Measurements from ENCODE around the gene TTC31.

TTC31 gene

GRCh38 chr2:74527741-74528140 is 44.9 kb downstream of the TTC31 start:
- DNase-seq: no peak

GRCh38 chr2:74528600-74529356 is 45.9 kb downstream of the TTC31 start:
- DNase-seq: no peak

- DNase-seq: peak; percentile 90
These were observed 46.7 kb downstream of the TTC31 start, which contains the start of the genes AUP1 and HTRA2 for GRCh38 chr2:74529357-74530238. TSS of gene AUP1 (minus strand) at chr2:74529706. CDS start at chr2:74529629, 77 bp downstream. TSS of gene HTRA2 (plus strand) at chr2:74529933. CDS start at chr2:74530007, 74 bp downstream.

GRCh38 chr2:74530239-74531187 is 47.6 kb downstream of the TTC31 start:
- no peak for DNase-seq

GRCh38 chr2:74531666-74532065 is 48.8 kb downstream of the TTC31 start:
- no peak for DNase-seq

GRCh38 chr2:74532222-74532621 is 49.3 kb downstream of the TTC31 start:
- DNase-seq: no peak

- DNase-seq: no peak
These were observed 50.6 kb downstream of the TTC31 start for GRCh38 chr2:74533464-74533863.

- DNase-seq: no peak
These were observed 51.5 kb downstream of the TTC31 start for GRCh38 chr2:74534411-74534810.

- DNase-seq: no peak
These were observed 52.6 kb downstream of the TTC31 start for GRCh38 chr2:74535440-74535965.

GRCh38 chr2:74536166-74536950 is 53.5 kb downstream of the TTC31 start:
- no peak for DNase-seq

- DNase-seq: no peak
These were observed 54.3 kb downstream of the TTC31 start for GRCh38 chr2:74537140-74537539.

GRCh38 chr2:74538881-74539339 is 56.0 kb downstream of the TTC31 start:
- DNase-seq: no peak

GRCh38 chr2:74540291-74540690 is 57.4 kb downstream of the TTC31 start:
- DNase-seq: no peak

- DNase-seq: no peak
These were observed 60.1 kb downstream of the TTC31 start for GRCh38 chr2:74542978-74543377.

All from SIG-M5 (cell line).